Stimulated activated CD8-positive, alpha-beta memory T cell treated with anti-CD3 and anti-CD28 coated beads, Interleukin-2, amount 100 ng/mL, for 48 hours (primary cell): ENCODE measurements around the gene MAML3.

Experiments used
- DNase-seq, 2 donors: peaks; one replicate each; pipeline ENCODE4 v3.0.0-alpha.2; 2020; ENCODE audit warnings: low read depth in 2 of 2

The MAML3 gene

DNA sequence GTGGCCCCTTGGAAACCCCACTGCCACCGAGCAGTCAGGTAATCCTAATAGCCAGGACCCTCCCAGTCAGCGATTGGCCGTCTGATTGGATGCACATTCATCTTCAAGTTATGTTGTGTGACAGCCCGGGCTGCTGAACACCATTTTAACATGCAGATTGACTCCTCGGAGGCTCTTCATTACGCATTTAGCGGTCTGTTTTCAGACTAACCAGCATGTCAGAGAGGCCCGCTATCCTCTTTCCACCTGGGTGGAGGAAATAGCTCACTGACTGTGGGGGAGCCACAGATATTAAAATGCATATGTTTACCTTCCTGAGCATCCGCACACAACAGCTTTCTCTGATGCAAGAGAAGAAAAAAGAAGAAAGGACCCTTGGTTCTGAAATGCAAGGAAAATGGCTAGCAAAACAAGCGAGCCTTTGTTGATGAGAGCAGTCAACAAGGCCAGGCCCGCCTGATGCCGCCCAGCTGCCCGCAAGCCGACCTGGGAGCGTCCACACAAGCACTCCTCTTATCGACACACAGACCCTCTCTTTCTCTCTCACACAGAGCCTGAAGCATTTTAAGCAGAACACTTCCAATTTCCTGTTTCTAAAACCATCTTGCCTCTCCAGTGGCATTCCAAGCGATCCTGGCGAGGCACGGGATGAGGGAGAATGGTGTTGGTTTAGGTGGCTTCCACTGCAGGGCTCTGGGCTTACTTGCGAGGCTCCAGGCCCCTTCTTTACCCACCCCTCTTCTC lies 370.1 kb downstream of the MAML3 start:
- DNase-seq: no peak

DNA sequence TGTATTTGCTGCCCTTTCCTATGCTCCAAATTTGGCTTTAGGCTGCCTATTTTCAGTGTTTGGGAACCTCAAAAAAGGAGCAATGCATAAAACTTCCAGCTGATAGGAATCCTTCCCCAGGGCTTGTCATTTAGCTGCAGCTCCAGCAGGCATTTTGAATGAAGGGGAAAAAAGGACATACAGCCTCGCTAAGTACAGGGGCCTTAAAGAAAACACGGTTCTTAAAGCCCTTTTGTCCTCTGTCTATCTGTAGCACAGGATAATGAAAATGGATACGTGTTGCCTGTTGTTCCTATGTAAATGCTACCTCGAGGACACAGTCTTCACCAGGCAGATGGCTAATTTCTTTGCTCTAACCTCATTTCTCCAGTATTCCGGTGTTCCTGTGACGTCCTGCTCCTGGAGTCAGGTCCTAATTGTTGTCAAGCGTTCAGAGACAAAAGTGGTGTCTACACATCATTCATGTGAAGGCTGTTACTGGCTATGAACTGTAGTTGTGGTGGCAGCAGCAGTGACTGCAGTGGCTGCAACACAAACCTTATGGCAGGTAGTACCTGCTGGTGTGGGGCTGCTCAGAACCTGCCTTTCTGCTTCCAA lies 371.0 kb downstream of the MAML3 start:
- no peak for DNase-seq

DNA sequence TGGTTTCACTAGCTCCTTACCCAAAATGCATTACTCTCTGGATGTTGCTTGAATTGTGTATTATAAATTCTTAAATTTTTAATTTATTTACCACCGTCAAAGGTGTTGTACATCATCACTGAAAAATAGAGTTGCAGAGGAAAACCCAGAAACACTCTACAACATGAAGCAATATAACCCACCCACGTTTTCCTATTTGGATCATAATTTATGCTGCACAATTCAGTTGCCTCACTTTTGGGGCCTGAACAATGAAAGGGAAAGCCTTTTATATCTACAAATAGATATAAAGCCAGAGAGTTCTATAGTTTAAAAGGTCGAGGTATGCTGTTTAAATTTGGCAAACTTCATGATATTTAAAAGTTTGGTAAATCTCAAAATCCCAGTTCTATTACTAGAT lies 372.9 kb downstream of the MAML3 start:
- DNase-seq: no peak

DNA sequence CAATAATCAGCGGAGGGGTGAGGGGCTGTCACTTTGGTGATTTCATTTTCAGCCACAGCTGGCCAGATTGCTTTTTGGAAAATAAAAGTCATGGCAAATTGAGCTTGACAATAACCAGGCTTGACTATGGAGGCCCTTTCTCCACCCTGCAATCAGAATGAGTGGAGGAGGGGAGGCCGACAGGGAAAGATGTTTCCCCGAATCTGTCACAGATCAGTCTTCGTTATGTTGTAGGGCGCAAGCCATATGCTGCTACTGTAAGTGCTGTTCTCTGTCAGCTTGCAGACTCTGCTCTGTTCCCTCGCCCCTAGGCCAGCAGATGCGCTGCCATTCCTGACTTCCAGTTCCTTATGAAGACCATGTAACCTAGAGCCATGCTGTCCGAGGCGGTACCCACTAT lies 374.3 kb downstream of the MAML3 start:
- DNase-seq: no peak

DNA sequence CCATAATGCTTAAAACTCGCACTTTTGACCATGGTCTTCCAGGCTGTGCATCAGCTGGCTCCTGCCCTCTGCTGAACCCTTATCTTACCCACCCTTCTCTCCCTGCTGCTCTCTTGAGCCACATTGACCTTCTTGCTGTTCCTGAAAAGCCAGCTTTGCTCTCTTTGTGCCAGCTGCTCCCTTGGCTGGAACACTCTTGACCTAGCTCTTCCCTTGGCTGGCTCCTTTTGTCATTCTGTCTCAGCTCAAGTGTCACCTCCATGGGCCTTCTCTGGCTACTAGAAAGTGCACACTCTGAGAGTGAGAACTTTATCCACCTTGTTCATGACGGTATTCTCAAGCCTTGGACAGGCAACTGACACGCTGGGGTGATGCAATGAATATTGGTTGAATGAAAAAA lies 376.2 kb downstream of the MAML3 start:
- no peak for DNase-seq

DNA sequence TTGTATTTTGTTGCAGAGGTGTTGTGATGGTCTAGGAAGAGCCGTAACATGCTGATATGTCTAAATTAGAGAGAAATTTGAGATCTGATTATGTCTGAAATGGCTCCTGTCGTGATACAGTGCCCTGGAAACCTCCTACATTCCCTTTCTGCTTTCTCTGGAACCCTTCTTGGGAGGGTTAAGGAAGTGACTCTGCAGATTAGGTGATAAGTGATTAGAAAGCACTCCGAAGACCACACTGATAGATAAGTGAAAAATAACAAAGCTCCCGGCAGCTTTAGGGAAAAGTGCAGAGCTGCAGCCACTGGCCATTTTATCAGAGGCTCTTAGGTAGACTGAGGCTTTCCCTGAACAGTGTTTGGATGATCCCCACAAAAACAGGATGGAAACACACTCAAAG lies 377.7 kb downstream of the MAML3 start:
- DNase-seq: no peak

DNA sequence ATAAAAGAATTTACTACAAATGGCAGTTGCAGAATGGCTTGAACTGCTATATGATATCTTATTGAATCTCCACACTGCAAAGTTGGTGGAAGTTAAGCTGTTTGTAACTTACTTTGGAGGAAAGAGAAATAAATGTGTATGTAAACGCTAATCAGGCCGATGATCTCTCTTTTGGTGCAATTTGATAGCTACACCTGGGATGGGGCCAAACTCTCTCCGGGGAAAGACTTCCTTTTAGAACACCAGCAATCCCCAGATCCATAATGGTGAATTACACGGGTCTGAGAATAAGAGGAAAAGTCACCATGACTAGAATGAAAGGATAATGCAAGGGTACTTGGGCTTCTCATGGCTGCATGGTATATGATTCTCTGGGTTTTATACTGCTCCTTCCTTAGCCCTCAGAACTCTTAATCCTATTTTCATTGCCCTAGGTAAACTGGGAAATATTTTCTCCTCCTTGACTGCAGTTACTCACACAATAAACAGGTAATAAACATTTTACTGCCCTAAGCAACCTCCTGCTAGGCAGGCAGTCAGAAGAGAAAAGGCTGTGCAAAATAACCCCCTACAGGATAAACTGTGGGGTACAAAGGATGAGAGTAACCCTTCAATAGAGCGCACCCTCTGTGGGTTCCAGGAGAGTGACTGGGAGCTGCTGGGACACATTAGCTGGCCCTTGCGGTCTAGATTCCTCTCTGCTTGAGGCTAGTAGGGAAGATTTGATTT lies 379.1 kb downstream of the MAML3 start:
- DNase-seq: no peak

DNA sequence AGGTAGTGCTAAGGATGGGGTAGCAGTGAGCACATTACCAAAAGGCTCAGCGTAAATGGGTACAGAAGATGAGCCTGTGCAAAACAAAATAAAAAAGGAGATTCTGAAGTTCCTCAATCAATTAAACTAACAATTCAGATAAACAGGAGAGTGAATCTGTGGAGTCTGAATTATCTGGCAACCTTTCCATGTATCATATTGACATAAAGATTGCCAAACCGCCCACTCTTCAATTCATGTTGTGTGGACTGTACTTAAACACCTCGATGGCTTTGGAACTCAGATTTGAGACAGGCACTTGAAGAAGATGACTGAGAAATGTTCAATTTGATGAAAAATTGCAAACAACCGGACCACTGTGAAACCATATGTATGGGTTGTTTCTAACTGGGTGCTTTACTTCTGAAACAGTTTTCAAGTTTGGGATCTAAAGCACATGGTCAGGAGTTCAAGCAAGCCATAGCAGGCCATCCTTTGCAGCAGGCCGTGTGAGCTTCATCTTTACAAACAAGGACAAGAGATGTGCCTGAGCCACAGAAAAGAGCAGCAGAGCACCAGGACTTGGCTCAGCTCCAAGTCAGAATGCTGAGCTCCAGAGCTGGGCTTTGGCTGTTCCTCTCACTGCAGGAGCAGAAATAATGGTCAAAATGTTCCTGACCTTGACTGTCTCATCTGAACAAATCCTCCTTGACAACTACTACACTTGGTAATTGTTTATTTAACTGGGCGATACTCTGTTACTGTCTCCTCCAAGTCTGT lies 380.2 kb downstream of the MAML3 start:
- no peak for DNase-seq

DNA sequence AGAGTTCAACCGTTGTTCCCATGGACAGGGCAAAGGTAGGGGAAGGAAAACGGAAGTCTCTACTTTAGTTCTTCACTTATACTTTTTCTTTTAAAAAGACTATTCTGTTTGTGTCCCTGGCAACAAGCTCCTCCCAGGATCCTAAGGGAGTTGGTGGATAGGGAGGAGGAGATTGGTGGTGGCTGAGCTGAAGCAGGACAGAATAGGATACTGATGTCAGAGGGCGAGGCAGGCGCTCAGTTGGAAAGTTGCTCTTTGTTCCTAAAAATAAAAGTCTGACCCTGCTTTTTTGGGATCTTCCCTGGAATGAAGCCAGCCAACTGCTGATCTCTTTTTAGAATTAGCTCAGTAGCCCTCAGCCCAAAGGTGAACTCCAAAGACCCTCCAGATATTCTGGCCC lies 383.6 kb downstream of the MAML3 start:
- no peak for DNase-seq

DNA sequence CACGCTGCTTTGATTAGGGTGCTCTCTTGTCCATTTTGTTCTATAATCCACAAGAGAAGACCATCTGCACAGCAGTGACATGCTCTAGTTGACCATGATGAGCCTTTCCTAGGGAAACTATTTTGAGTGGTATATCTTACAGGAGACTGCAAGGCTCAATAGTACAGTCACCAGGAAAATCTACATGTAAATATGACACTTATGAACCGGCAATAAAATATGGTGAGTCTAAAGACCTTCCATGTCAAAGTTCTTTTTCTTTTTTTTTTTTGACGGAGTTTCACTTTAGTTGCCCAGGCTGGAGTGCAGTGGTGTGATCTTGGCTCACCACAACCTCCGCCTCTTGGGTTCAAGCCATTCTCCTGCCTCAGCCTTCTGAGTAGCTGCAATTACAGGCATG lies 384.6 kb downstream of the MAML3 start:
- DNase-seq: no peak

DNA sequence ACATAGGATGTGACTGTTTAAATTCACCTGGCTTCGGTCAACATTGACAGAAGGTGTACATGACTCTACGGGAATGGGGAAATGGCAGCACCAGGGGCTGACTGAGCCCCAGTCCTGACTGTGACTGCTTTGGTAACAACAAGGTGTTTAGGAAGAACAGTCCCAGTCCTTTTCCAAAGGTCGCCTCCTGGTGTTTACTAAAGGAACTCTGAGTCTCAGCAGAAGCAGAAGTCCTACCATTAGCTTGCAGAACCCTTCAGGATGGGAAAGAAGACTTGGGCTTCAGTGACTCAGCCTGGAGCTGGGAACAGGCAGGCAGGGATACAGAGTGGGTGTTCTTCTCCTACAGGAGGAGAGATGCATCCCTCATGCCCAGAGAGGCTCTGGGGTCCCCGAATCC lies 385.1 kb downstream of the MAML3 start:
- no peak for DNase-seq

DNA sequence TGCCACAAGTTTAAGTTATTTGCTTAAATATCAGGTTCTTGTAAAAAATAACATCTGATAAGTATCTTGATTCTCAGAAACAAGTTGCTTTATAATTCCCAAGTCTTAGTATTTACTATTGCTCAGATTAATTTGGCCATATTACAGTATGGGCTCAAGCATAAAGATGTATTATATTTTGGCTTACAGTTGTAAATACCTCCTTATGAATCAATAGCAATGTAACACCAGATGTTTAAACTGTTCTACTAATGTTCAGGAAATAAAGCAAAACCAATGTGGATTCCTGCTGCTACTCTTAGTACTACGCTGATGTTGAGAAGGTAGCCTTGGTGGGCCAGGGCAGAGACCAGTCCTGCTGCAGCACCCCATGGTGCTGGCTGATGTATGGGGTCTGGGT lies 385.6 kb downstream of the MAML3 start:
- DNase-seq: no peak

DNA sequence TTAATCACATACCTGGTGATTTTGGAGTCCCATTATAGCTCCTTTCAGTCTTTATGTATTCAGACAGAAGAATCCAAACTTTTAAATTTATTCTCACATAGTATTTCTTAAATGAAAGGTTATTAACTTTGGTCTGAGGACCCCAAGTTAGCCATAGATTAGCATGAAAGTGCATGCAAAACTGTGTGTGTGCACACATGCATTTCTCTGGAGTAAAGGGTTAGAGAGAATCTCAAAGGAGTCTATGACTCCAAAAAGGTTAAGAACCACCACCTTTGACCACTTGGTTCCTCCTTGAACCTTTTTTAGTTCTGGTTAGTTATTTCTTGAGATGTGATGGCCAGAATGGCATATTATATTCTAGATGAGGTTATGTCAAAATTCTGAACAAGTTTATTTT lies 386.4 kb downstream of the MAML3 start:
- DNase-seq: no peak

DNA sequence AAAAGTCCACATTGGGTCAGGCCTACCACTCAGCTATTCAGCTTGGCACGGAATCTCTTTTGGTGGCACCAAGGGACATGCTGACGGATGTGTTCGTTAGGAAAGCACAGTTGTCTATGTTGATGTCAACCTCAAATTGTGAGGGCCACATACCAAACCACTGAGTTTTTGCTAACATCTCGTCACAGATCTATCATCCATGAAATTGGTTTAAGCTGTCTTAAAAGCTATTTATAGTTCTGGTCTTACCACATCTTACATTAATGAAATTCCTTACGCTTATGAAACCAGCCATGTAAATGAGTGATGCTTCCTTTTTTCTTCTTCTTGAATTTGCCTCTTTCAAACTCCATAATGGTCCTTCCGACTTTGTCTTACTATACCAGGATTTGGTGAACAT lies 386.8 kb downstream of the MAML3 start:
- no peak for DNase-seq

DNA sequence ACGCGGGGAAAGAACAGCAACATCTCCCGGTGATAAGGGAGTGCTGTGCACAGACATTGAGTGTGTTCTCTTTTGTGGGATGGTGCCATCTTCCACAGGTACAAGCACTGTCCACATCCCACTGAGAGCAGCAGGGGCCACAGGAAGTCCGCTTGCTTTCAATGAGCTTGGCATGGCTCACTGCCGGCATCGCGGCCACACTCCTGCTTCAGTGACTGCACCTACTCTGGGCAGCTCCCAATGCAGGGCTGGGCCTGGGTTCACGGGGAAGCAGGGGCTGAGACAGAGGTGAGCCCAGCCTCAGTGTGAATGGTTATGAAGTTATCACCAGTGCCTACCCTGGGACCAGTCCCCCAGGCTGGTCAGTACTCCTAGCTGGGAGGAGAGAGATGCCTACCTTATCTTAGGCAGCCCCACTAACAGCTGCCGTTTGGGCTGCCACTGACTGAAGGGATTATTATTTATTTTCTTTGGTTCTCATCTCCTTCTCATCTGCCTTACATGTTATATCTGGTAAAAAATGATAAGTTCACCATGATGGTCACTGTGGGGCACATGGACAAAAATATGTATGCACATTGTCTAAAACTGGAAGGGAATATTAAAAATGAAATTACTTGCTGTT lies 389.2 kb downstream of the MAML3 start:
- DNase-seq: no peak

DNA sequence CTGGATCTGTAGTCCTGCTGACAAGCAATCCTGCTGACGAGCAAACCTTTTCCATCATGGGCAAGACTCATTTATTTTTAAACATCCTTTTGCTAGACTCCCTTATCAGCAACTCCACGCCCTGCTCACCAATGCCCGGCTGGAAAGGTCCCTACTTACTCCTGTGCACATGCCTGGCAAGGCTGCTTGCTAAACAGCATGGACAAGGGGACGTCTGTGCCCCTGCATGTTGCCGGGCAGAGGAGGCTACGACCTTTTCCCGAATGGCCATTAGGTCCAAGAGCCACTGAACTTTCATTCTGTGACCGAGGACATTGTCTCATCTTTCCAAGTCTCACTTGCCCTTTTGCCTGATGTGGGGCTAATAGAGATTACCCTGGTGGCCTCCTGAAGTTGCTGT lies 389.8 kb downstream of the MAML3 start:
- DNase-seq: no peak

DNA sequence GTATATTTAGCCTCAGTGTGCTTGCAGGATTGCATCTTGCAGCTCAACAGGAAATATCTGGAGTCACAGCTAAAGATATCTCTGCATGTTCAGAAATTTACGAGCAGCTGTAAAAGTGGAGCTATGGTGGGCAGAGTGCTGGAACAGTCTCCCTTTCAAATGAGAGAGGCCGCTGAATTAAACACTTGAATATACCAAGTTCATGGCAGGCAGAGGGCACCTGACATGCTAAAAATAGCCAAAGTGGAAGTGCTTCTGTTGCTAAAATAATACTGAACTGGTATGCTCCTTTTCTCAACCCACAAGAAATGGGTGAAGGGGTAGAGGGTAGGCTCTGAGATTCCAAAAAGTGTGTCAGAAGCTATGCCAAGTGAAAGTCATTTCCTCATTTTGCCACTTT lies 390.3 kb downstream of the MAML3 start:
- DNase-seq: no peak

DNA sequence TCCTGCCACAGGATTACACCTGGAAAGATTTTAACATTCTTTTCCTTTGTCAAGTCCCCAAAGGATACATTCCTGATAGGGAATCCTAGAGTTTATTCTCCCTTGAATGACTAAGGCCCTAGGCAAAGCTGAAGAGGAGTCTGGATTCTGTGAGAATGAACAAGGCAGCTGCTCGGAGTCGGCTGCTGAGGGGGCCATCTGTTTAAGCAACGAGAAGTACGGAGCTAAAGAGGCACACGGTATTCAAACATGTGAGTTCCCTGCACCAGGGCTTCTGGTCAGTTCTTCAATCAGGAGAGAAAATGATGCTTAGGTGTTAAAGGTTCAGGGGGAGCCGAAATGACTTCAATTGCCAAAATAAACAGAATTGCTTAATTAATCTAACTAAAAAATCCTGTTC lies 390.8 kb downstream of the MAML3 start:
- no peak for DNase-seq

DNA sequence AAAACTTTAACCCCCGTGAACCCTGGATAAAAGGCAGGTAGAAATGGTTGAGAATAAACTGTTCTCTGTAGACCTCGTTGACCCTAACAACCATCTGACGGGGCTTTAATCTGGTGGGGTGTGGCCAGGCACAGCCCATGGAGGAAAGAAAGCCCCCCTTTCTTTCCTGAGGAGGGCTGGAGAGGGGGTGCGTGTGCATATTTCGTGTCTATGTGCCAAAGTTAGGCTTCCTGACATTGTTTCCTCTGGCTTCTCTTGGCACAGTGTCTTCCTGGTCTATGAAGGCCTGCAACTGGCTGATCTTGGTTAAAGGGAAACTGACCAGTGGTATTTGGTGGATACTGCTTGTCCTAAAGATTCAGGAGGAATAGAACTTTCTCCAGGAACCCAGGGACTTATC lies 391.3 kb downstream of the MAML3 start:
- DNase-seq: no peak

DNA sequence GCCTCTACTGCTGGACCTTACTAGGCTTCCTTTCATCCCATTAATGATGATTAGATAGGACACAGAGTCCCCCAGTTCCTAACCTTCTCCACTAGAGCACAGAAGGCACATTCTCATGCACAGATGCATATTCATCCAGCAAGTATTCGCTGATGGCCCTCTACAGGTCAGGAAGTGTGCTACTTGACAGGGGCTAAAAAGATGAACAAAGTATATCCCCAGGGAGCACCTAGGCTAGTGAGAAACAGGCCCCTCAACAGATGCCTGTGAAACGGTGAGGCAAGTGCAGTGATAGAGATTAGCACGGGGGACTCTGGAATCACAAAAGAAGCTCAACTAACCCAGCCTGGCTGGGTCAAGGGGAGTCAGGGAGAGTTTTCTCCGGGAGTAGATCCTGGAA lies 392.5 kb downstream of the MAML3 start:
- no peak for DNase-seq

DNA sequence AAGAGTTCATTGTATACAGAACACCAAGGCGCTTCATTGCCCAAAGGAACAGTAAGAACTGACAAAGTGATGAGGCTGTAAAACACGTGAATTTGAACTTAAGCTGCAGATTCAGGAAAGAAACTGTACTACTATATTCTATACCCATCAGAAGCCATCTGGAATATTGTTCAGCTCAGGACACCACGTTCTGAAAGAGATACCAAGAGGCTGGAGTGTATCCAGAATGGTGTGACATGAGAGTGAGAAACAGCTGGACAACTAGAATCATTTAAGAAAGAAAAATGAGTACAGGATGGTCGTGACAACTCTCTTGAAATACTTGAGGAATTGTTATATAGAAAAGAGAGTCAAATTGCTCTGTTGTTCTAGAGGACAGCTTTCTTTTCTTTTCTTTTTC lies 393.4 kb downstream of the MAML3 start:
- no peak for DNase-seq

DNA sequence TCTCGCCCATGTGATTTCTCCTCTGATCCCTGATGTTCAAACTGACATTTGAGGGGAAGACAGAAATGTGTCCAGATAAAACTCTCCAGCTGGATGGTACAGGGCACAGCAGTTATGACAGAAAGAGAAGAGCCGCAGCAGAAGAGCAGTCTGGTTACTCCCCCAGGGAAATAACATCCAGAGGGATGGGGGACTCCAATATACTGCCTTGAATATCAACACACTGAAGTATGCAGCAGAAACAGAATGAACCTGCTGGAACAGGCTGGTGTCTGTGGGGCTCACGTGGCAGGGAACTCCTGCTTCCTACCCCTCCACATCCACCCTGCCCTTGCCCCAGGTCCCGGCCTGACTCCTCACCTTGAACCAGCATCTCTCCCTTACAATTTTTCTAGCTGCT lies 394.9 kb downstream of the MAML3 start:
- no peak for DNase-seq
